HepG2 (cell line): ENCODE results near the gene TMCC2. TPM values are rescaled to one million over a fixed set of nuclear protein-coding genes. Genes with fewer than 3 reads are reported as not detected.

Source experiments
- ATAC-seq: fragments of 200-7000 bp; cut with Tn5 transposase; 3 replicates; pipeline ENCODE4 v1.9.1; 2020; ENCODE audit warnings: mild to moderate bottlenecking, moderate library complexity
- BruUV-seq: library from RNA; stranded (reverse); fragments of 400-500 nt; replicated peaks from 2 replicates; lab custom pipeline; 2021; lab: Mats Ljungman, UMichigan
- CTCF ChIA-PET: fragments of 300-600 bp; formaldehyde crosslinking; extraction: SDS; loops from one replicate; lab custom pipeline; 2021; ENCODE audit warnings: low total read pairs, inconsistent platforms, low intra/inter-chr PET ratio; lab: Yijun Ruan, JAX
- POLR2A ChIA-PET: fragments of 350-600 bp; sonication (Branson Sonifier 250); formaldehyde crosslinking; loops from one replicate; lab custom pipeline; 2020; ENCODE audit warnings: antibody characterized with exemption, inconsistent platforms; lab: Yijun Ruan, JAX
- DNase-seq: peaks from one replicate; pipeline ENCODE4 v3.0.0-alpha.2; 2015; ENCODE audit warnings: low spot score
- FAIRE-seq: peaks from 3 replicates; lab custom pipeline; 2011; peaks lifted over from hg19 to GRCh38; lab: Jason Lieb, UNC
- H2AFZ ChIP-seq: one replicate; pipeline ENCODE4 v1.6.1; 2011; ENCODE audit warnings: low read length, inconsistent platforms
- H3K27ac ChIP-seq: fragments of 300-600 bp; 3 replicates; pipeline ENCODE4 v1.8.0; 2011; ENCODE audit warnings: mixed run types, mild to moderate bottlenecking, mixed read lengths, low read length, inconsistent platforms; ENCODE audit not compliant: insufficient read depth; ENCODE audit errors: extremely low read length
- H3K27me3 ChIP-seq, 2 experiments: fragments of 200-600 bp in 1 of 2; 2 replicates in 1 of 2; 3 replicates in 1 of 2; pipeline versions ENCODE4 v1.6.0 to v1.8.0; 2011; ENCODE audit warnings: low read length in 2 of 2, mild to moderate bottlenecking in 2 of 2, moderate library complexity in 2 of 2, inconsistent platforms in 1 of 2; ENCODE audit not compliant: insufficient read depth in 2 of 2, control insufficient read depth in 1 of 2
- H3K36me3 ChIP-seq, 2 experiments: fragments of 200-600 bp in 1 of 2; replicated peaks in 1 of 2; 2 replicates in 1 of 2; 3 replicates in 1 of 2; pipeline versions ENCODE4 v1.5.1 to v1.8.0; 2011; ENCODE audit warnings: low read length in 2 of 2, inconsistent platforms in 1 of 2; ENCODE audit not compliant: insufficient read depth in 2 of 2, control insufficient read depth in 1 of 2
- H3K4me1 ChIP-seq: 2 replicates; pipeline ENCODE4 v1.5.1; 2012; ENCODE audit warnings: low read length, inconsistent platforms; ENCODE audit not compliant: insufficient read depth
- H3K4me2 ChIP-seq: 2 replicates; pipeline ENCODE4 v1.6.0; 2011; ENCODE audit warnings: low read depth, low read length, inconsistent platforms
- H3K4me3 ChIP-seq, 3 experiments: fragments of 200-600 bp in 1 of 3; sonication (generic), shearing (Covaris generic) in 1 of 3; replicated peaks in 1 of 3; 2 replicates each; pipeline ENCODE4 v1.5.1; 2011 to 2016; ENCODE audit warnings: low read length in 3 of 3, inconsistent platforms in 2 of 3, low read depth in 2 of 3, mild to moderate bottlenecking in 2 of 3, control low read depth in 1 of 3, mixed read lengths in 1 of 3; ENCODE audit not compliant: insufficient read depth in 1 of 3
- H3K79me2 ChIP-seq: one replicate; pipeline ENCODE4 v1.6.1; 2011; ENCODE audit warnings: low read length, inconsistent platforms; ENCODE audit not compliant: insufficient read depth
- H3K9ac ChIP-seq: 2 replicates; pipeline ENCODE4 v1.6.0; 2011; ENCODE audit warnings: mild to moderate bottlenecking, low read depth, low read length, inconsistent platforms; ENCODE audit not compliant: insufficient read depth
- H3K9me3 ChIP-seq: 2 replicates; pipeline ENCODE4 v1.5.1; 2012; ENCODE audit warnings: mild to moderate bottlenecking, low read length
- H4K20me1 ChIP-seq: 2 replicates; pipeline ENCODE4 v1.6.0; 2011; ENCODE audit warnings: inconsistent platforms, mild to moderate bottlenecking, low read length, moderate library complexity; ENCODE audit not compliant: insufficient read depth
- ATF1 ChIP-seq: IDR thresholded peaks from 2 replicates; pipeline ENCODE4 v1.6.1; 2016; ENCODE audit warnings: mild to moderate bottlenecking, control low read depth
- CREBL2 ChIP-seq: sonication (generic); formaldehyde crosslinking; IDR thresholded peaks from 2 replicates; pipeline ENCODE4 v1.8.1; 2023; ENCODE audit warnings: missing genetic modification reagents, mild to moderate bottlenecking, borderline replicate concordance
- GLI4 ChIP-seq: sonication (generic); formaldehyde crosslinking; IDR thresholded peaks from 2 replicates; pipeline ENCODE4 v1.5.1; 2020; ENCODE audit warnings: missing genetic modification reagents, mild to moderate bottlenecking, moderate library complexity, borderline replicate concordance
- HIVEP1 ChIP-seq: sonication (generic); formaldehyde crosslinking; IDR thresholded peaks from 2 replicates; pipeline ENCODE4 v1.4.0; 2020; ENCODE audit warnings: mild to moderate bottlenecking, missing genetic modification reagents
- NFATC3 ChIP-seq: sonication (generic); formaldehyde crosslinking; IDR thresholded peaks from 2 replicates; pipeline ENCODE4 v1.5.1; 2020; ENCODE audit warnings: mild to moderate bottlenecking, missing genetic modification reagents
- PBX3 ChIP-seq: sonication (generic); formaldehyde crosslinking; IDR thresholded peaks from 2 replicates; pipeline ENCODE4 v1.8.1; 2023; ENCODE audit warnings: missing genetic modification reagents, inconsistent platforms, borderline replicate concordance
- SAP130 ChIP-seq: IDR thresholded peaks from 2 replicates; pipeline ENCODE4 v1.6.1; 2016; ENCODE audit warnings: low read depth
- SCMH1 ChIP-seq: sonication (generic); formaldehyde crosslinking; IDR thresholded peaks from 2 replicates; pipeline ENCODE4 v1.9.0; 2021; ENCODE audit warnings: missing genetic modification reagents, mild to moderate bottlenecking, borderline replicate concordance
- ZBED4 ChIP-seq: sonication (generic); formaldehyde crosslinking; IDR thresholded peaks from 2 replicates; pipeline ENCODE4 v1.4.0; 2020; ENCODE audit warnings: missing genetic modification reagents, borderline replicate concordance
- ZNF329 ChIP-seq: sonication (generic); formaldehyde crosslinking; IDR thresholded peaks from 2 replicates; pipeline ENCODE4 v1.9.0; 2021; ENCODE audit warnings: low read depth, mild to moderate bottlenecking, missing genetic modification reagents
- ZNF503 ChIP-seq: sonication (generic); formaldehyde crosslinking; IDR thresholded peaks from 2 replicates; pipeline ENCODE4 v1.4.0; 2020; ENCODE audit warnings: missing genetic modification reagents
- ZNF674 ChIP-seq: sonication (generic); formaldehyde crosslinking; IDR thresholded peaks from 2 replicates; pipeline ENCODE4 v1.5.0; 2020; ENCODE audit warnings: low read depth, mild to moderate bottlenecking, missing genetic modification reagents
- ZNF749 ChIP-seq: sonication (generic); formaldehyde crosslinking; IDR thresholded peaks from 2 replicates; pipeline ENCODE4 v1.8.0; 2022; ENCODE audit warnings: mild to moderate bottlenecking, missing genetic modification reagents, moderate library complexity, borderline replicate concordance
- ZSCAN5A ChIP-seq: sonication (generic); formaldehyde crosslinking; IDR thresholded peaks from 2 replicates; pipeline ENCODE4 v1.8.0; 2022; ENCODE audit warnings: mild to moderate bottlenecking, missing genetic modification reagents, borderline replicate concordance
- WGBS: methylation state at CpG from one replicate; pipeline ENCODE4 v1.1.6; 2017; ENCODE audit warnings: low lambda C conversion rate; 5-methylcytosine and 5-hydroxymethylcytosine counted together
- in situ Hi-C: cut with HindIII; loops from 2 replicates; pipeline ENCODE4 v1.10.0; 2017; ENCODE audit warnings: low pct_unique_long_range_greater_than_20kb; ENCODE audit not compliant: extremely low pct_ligation_motif_present
- intact Hi-C: fragments of 100-400 bp; cut with micrococcal nuclease; formaldehyde crosslinking; loops from one replicate; pipeline ENCODE4 v1.10.0; 2022; ENCODE audit not compliant: unreplicated experiment
- polyA plus RNA-seq, 8 experiments: library from polyadenylated mRNA; depleted of rRNA in 3 of 8; stranded (reverse) in 7 of 8; unstranded in 1 of 8; fragments of >200 nt; fragmentation: Illumina TruSeq in 4 of 8; extraction: Trizol in 4 of 8; gene quantifications; 2 replicates each; pipeline versions ENCODE4 v1.2.1 to v1.2.3, GENCODE V29; 2011 to 2016; ENCODE audit warnings: low read depth in 4 of 8, missing spikeins in 1 of 8, mixed read lengths in 1 of 8; ENCODE audit not compliant: insufficient read depth in 1 of 8
- total RNA-seq, 5 experiments: library from RNA; depleted of rRNA; stranded (reverse); fragments of >200 nt; fragmentation: Illumina TruSeq; extraction: Trizol; gene quantifications; 2 replicates each; pipeline ENCODE4 v1.2.3, GENCODE V29; 2016; ENCODE audit warnings: low read depth in 1 of 5
- TF ChIP-seq, protein P1 (sequence below): IDR thresholded peaks from 2 replicates; pipeline ENCODE4 v1.6.1; 2016; ENCODE audit warnings: missing compliant biosample characterization, missing genetic modification reagents, borderline replicate concordance

TMCC2 gene
- total and polyA plus RNA-seq, 2 of the 13 experiments (the other 11 are each of a cell fraction or from before 2014, with no cell fraction given): 0.12 to 0.24 TPM

DNA sequence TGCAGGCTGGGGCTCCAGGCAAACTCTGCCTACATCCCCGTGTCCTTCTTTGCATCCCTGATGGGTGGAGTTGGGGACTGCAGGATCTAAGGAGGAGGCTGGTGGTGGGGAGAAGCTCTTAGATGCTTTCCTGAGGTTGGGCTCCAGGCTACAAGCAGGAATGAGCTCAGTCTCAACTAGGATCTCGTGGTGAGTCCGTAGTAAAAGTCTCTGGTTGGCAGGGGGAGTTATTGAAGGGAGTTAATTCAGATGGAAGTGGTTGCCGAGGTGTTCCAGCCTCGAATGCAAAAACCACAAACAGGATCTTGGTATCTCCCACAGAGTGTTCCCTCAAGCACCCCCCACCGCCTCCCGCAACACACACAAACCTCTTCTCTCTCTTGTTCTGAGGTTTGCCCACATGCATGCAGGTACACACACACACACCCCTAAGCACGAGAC is 35.0 kb downstream of the TMCC2 start:
- 33% methylated on average over 6 of the region's 8 CpGs for WGBS
- no peak for FAIRE-seq
- in situ Hi-C loops (no loop called here), intact Hi-C loops (no loop called here)
- ATAC-seq: no peak
- ChIA-PET CTCF (no interaction called here), POLR2A (no interaction called here)
- Histone ChIP-seq H3K4me1 (peaks cover 21% of the 10 kb centered on the region), H3K79me2 (no peaks in the 10 kb centered on the region), H2AFZ (no peak overlapping the region), H3K27me3 (peaks cover 3 to 48% of the 10 kb centered on the region in 2 experiments), H3K9me3 (no peaks in the 10 kb centered on the region), H3K4me2 (no peak overlapping the region), H3K9ac (no peak overlapping the region), H3K4me3 (no peak overlapping the region), H4K20me1 (no peaks in the 10 kb centered on the region), H3K36me3 (no peaks in the 10 kb centered on the region), H3K27ac (no peak overlapping the region)
- no peak for DNase-seq
- BruUV-seq: no TSS peak
- no peak for TF ChIP-seq ZNF503 (CRISPR knock-in tag)
- no peak for TF ChIP-seq CREBL2 (CRISPR knock-in tag)
- no peak for TF ChIP-seq ZSCAN5A
- TF ChIP-seq, protein P1, sequence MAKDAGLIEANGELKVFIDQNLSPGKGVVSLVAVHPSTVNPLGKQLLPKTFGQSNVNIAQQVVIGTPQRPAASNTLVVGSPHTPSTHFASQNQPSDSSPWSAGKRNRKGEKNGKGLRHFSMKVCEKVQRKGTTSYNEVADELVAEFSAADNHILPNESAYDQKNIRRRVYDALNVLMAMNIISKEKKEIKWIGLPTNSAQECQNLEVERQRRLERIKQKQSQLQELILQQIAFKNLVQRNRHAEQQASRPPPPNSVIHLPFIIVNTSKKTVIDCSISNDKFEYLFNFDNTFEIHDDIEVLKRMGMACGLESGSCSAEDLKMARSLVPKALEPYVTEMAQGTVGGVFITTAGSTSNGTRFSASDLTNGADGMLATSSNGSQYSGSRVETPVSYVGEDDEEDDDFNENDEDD (CRISPR knock-in tag): no peak
- TF ChIP-seq ZNF674 (CRISPR knock-in tag): no peak
- TF ChIP-seq PBX3 (CRISPR knock-in tag): no peak
- no peak for TF ChIP-seq GLI4
- no peak for TF ChIP-seq ZNF329 (CRISPR knock-in tag)
- TF ChIP-seq SCMH1 (CRISPR knock-in tag): no peak
- TF ChIP-seq SAP130: no peak
- TF ChIP-seq HIVEP1 (CRISPR knock-in tag): no peak
- TF ChIP-seq NFATC3 (CRISPR knock-in tag): no peak
- TF ChIP-seq ATF1 (CRISPR knock-in tag): no peak
- TF ChIP-seq ZBED4 (CRISPR knock-in tag): no peak
- no peak for TF ChIP-seq ZNF749
